IPS-20b (cell line): ENCODE measurements around the gene PLPP3.

Experiments used
- H3K27ac ChIP-seq: one replicate; pipeline ENCODE4 v1.5.1; 2013; ENCODE audit warnings: low read length
- H3K27me3 ChIP-seq: 2 replicates; pipeline ENCODE4 v1.6.1; 2013; ENCODE audit warnings: mild to moderate bottlenecking, low read length, inconsistent platforms; ENCODE audit not compliant: insufficient read depth
- H3K36me3 ChIP-seq: 2 replicates; pipeline ENCODE4 v1.6.1; 2013; ENCODE audit warnings: low read depth, mild to moderate bottlenecking, inconsistent platforms, low read length, moderate library complexity; ENCODE audit not compliant: insufficient read depth
- H3K4me1 ChIP-seq: 2 replicates; pipeline ENCODE4 v1.6.1; 2013; ENCODE audit warnings: mild to moderate bottlenecking, control low read depth, inconsistent platforms, low read length, moderate library complexity; ENCODE audit not compliant: insufficient read depth
- H3K4me3 ChIP-seq: 2 replicates; pipeline ENCODE4 v1.5.1; 2013; ENCODE audit warnings: mild to moderate bottlenecking, low read length, inconsistent platforms
- H3K9ac ChIP-seq: 2 replicates; pipeline ENCODE4 v1.6.1; 2013; ENCODE audit warnings: low read depth, mild to moderate bottlenecking, inconsistent platforms, low read length, moderate library complexity
- H3K9me3 ChIP-seq: 2 replicates; pipeline ENCODE4 v1.6.1; 2013; ENCODE audit warnings: mild to moderate bottlenecking, low read depth, low read length, inconsistent platforms; ENCODE audit not compliant: insufficient read depth

Gene PLPP3

GRCh38 chr1:56543783-56544612, 35.4 kb downstream of the PLPP3 start:
- Histone ChIP-seq H3K36me3 (peaks cover 11% of the 10 kb centered on the region), H3K9me3 (no peaks in the 10 kb centered on the region), H3K27me3 (no peaks in the 10 kb centered on the region), H3K27ac (peak overlapping the region; percentile 49), H3K4me1 (peaks cover 72% of the 10 kb centered on the region), H3K9ac (peak overlapping the region; percentile 12; the same call in 1 of the 2 replicates), H3K4me3 (peak overlapping the region; percentile 14; the same call in 1 of the 2 replicates)

DNA sequence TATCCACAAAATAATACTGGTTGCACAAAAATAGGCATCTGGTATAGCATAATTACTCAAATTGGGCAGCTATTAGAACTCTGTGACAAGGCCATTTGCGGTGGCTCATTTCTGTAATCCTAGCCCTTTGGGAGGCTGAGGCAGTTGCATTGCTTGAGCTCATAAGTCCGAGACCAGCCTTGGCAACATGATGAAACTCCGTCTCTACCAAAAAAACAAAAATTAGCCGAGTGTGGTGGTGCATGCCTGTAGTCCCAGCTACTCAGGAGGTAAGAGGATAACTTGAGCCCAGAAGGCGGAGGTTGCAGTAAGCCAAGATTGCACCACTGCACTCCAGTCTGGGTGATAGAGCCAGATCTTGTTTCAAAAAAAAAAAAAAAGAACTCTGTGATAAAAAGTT, 36.7 kb downstream of the PLPP3 start:
- Histone ChIP-seq H3K27me3 (no peaks in the 10 kb centered on the region), H3K36me3 (peaks cover 6% of the 10 kb centered on the region), H3K27ac (no peak overlapping the region), H3K9me3 (no peaks in the 10 kb centered on the region), H3K9ac (no peak overlapping the region), H3K4me3 (no peak overlapping the region), H3K4me1 (peaks cover 61% of the 10 kb centered on the region)

DNA sequence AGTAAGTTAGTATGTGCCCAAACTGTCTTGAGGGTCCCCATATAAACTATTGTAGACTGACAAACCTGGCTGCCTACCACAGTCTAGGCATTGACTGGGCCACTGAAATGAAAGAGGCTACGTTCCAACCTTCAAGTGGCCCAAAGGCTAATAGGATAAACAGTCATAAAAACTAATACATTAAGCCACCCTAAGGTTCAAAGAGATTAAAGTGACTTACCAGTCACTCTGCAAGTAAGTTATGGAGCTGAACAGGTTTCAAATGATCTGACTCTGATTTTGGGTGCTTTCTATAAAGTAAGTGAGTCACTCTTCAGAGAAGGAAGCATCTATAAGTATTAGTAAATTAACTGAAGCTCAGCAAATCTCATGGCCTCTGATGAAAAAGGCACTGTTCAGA, 38.0 kb downstream of the PLPP3 start:
- Histone ChIP-seq H3K36me3 (peaks cover 13% of the 10 kb centered on the region), H3K27me3 (no peaks in the 10 kb centered on the region), H3K27ac (no peak overlapping the region), H3K9me3 (no peaks in the 10 kb centered on the region), H3K4me3 (no peak overlapping the region), H3K9ac (no peak overlapping the region), H3K4me1 (peaks cover 58% of the 10 kb centered on the region; the same call in 1 of the 2 replicates)

DNA sequence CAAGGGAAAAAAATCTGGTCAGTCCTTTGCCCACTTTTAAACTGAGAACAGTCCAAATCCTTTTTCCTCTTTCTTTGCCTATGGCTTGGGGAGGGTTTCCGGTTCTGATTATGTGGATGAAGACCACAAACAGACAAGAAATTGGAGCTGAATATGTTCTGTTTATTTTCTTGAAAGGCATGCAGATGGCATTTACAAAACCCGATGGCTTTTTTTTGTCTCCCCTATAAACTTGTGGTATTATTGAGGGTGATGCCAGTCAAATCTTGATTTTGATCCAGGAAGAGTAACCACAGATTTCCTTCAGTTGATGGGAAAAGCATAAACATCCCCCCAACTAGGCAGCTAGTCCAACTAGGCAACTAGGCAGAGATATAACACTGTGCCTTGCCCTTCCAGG, 38.9 kb downstream of the PLPP3 start:
- peak overlapping the region; percentile 3 for H3K27ac ChIP-seq
- no peaks in the 10 kb centered on the region for H3K27me3 ChIP-seq
- no peak overlapping the region for H3K4me3 ChIP-seq
- peaks cover 59% of the 10 kb centered on the region for H3K4me1 ChIP-seq
- H3K9me3 ChIP-seq, result no peaks in the 10 kb centered on the region
- no peak overlapping the region for H3K9ac ChIP-seq
- H3K36me3 ChIP-seq, result peaks cover 20% of the 10 kb centered on the region

DNA sequence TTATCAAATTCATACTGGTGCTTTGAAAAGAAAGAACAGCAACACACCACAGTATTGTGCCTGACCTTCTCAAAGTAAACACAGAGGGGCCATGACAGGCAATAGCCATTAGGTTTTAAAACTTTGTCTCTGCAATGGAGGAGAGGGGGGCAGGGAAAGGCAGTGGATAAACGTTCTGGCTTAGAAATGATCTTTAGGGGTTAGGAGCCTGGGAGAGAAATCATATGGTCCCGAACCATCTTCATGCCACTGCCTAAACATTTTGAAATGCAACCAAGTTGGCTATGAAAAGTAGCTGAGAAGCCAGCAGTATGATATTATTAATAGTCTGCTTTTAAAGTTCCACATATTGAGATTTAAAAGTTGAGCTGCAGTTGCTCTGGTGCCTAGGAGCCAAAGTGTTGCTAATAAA, 39.8 kb downstream of the PLPP3 start:
- 0 out of 2 replicates have a peak overlapping the region, but pooled peaks have one; percentile 7 for H3K9ac ChIP-seq
- peaks cover 26% of the 10 kb centered on the region for H3K36me3 ChIP-seq

DNA sequence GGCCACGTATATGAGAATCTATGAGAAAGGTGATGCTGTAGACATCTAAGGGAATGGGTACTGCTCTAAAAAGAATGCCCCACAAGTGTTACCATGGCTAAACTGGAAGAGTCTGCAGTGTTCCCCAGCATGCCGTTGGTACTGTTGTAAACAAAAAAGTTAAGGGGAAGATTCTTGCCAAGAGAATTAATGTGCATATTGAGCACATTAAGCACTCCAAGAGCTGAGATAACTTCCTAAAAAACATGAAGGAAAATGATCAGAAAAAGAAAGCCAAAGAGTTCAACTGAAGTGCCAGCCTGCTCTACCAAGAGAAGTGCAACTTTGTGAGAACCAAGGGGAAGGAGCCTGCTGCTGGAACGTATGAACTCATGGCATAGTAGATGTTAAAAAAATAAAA, 40.8 kb downstream of the PLPP3 start:
- Histone ChIP-seq H3K4me1 (peaks cover 60% of the 10 kb centered on the region), H3K27ac (peak overlapping the region; percentile 35), H3K27me3 (no peaks in the 10 kb centered on the region), H3K9ac (no peak overlapping the region), H3K4me3 (no peak overlapping the region), H3K36me3 (peaks cover 36% of the 10 kb centered on the region), H3K9me3 (no peaks in the 10 kb centered on the region)

More for the DNA sequence above, 39.8 kb downstream of the PLPP3 start:
- H3K27me3 ChIP-seq, result no peaks in the 10 kb centered on the region
- no peaks in the 10 kb centered on the region for H3K9me3 ChIP-seq
- H3K27ac ChIP-seq, result peak overlapping the region; percentile 10
- H3K4me3 ChIP-seq, result no peak overlapping the region
- peaks cover 57% of the 10 kb centered on the region for H3K4me1 ChIP-seq

- no peaks in the 10 kb centered on the region for H3K9me3 ChIP-seq
- peaks cover 44% of the 10 kb centered on the region for H3K36me3 ChIP-seq
- H3K27ac ChIP-seq, result peak overlapping the region; percentile 71
- H3K9ac ChIP-seq, result no peak overlapping the region
- peaks cover 55% of the 10 kb centered on the region for H3K4me1 ChIP-seq
- no peaks in the 10 kb centered on the region for H3K27me3 ChIP-seq
- no peak overlapping the region for H3K4me3 ChIP-seq
These were observed 41.7 kb downstream of the PLPP3 start for GRCh38 chr1:56537660-56538059.

GRCh38 chr1:56535939-56536338, 43.4 kb downstream of the PLPP3 start:
- Histone ChIP-seq H3K36me3 (peaks cover 55% of the 10 kb centered on the region), H3K9me3 (no peaks in the 10 kb centered on the region), H3K4me1 (peaks cover 66% of the 10 kb centered on the region), H3K4me3 (peak overlapping the region; percentile 35; the same call in 1 of the 2 replicates), H3K27ac (peak overlapping the region; percentile 71), H3K9ac (peak overlapping the region; percentile 64), H3K27me3 (no peaks in the 10 kb centered on the region)

GRCh38 chr1:56535362-56535761, 44.0 kb downstream of the PLPP3 start:
- H3K27me3 ChIP-seq, result no peaks in the 10 kb centered on the region
- H3K4me3 ChIP-seq, result peak overlapping the region; percentile 35; the same call in 1 of the 2 replicates
- H3K27ac ChIP-seq, result peak overlapping the region; percentile 96
- H3K36me3 ChIP-seq, result peaks cover 61% of the 10 kb centered on the region
- H3K9me3 ChIP-seq, result no peaks in the 10 kb centered on the region
- H3K4me1 ChIP-seq, result peaks cover 68% of the 10 kb centered on the region
- peak overlapping the region; percentile 78 for H3K9ac ChIP-seq

DNA sequence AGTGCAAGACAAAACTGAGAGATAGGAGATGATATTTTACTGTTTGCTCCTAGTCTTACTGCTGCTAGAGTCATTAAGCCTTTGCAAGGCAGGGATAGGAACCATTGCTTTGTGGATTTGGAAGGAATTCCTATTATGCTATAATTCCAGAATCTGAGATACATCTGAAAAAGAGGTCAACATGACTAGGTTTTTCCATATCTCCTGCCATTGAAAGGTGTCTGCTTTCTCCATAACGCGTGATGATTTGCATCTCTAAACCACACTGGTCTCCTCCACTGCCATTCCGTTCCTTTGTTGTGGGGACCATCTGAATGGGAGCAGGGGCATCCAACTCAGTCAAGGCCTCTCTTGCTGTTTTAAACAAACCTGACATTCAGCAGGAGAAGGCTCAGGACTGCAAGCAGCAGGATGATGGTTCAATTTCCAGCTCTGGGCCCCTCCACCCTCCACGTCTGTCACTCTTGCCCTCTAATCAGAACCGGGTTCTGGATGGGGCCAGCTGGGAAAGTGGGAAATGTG, 45.2 kb downstream of the PLPP3 start:
- H3K27ac ChIP-seq, result peak overlapping the region; percentile 96
- peaks cover 72% of the 10 kb centered on the region for H3K36me3 ChIP-seq
- peaks cover 61% of the 10 kb centered on the region for H3K4me1 ChIP-seq

DNA sequence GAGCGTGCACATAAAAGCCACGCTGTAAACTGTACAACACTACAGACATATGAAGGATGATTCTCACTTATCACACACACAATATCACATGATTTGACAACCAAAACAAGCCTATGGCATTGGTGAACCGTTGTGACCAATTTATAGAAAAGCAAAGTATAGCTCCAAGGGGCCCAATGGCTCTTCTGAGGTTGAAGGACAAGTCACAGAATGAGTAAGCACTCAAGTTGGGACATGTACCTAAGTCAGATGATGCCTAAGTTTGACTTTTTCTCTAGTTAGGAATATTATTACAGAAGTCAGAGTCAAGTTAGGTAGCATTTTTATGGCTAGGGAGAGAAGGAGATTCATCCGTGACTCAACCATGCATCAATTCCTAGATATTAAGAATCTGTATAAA, 45.7 kb downstream of the PLPP3 start:
- Histone ChIP-seq H3K9me3 (no peaks in the 10 kb centered on the region), H3K4me3 (no peak overlapping the region), H3K36me3 (peaks cover 76% of the 10 kb centered on the region), H3K9ac (no peak overlapping the region), H3K27ac (peak overlapping the region; percentile 53), H3K4me1 (peaks cover 62% of the 10 kb centered on the region), H3K27me3 (no peaks in the 10 kb centered on the region)

More for the DNA sequence above, 45.2 kb downstream of the PLPP3 start:
- H3K9me3 ChIP-seq, result no peaks in the 10 kb centered on the region
- H3K27me3 ChIP-seq, result no peaks in the 10 kb centered on the region
- no peak overlapping the region for H3K4me3 ChIP-seq
- peak overlapping the region; percentile 78; the same call in 1 of the 2 replicates for H3K9ac ChIP-seq

DNA sequence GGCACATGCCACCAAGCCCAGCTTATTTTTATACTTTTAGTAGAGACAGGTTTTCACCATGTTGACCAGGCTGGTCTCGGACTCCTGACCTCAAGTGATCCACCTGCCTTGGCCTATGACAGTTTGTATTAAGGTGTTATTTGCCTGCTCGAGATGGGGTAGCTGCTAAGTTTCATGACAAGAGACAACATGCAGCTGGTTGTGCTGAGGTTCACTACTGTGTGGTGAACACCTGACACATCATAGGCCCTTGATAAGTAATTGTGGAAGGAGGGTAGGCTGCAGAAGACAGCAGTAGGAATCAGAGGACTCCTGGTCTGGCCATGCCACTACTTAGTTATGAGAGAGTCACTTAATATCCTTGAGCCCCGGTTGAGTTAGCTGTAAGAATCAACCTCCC, 46.2 kb downstream of the PLPP3 start:
- Histone ChIP-seq H3K27me3 (no peaks in the 10 kb centered on the region), H3K9ac (no peak overlapping the region), H3K4me1 (peaks cover 66% of the 10 kb centered on the region), H3K36me3 (peaks cover 79% of the 10 kb centered on the region), H3K9me3 (no peaks in the 10 kb centered on the region), H3K27ac (peak overlapping the region; percentile 53), H3K4me3 (no peak overlapping the region)
